DOHH2 (cell line): ENCODE measurements around the gene ZSCAN22.

ENCODE experiments used
- EZH2phosphoT487 ChIP-seq: fragments of 200-600 bp; sonication (generic); IDR thresholded peaks from 2 replicates; pipeline ENCODE4 v1.6.1; 2017; ENCODE audit warnings: borderline replicate concordance, mild to moderate bottlenecking, antibody characterized with exemption, low read length, moderate library complexity, mixed read lengths
- TF ChIP-seq, protein P1 (sequence below): fragments of 200-600 bp; sonication (generic); IDR thresholded peaks from one replicate; pipeline ENCODE4 v1.5.1; 2014; ENCODE audit warnings: antibody characterized with exemption, mild to moderate bottlenecking, low read depth, low read length; ENCODE audit not compliant: poor library complexity, severe bottlenecking

DNA sequence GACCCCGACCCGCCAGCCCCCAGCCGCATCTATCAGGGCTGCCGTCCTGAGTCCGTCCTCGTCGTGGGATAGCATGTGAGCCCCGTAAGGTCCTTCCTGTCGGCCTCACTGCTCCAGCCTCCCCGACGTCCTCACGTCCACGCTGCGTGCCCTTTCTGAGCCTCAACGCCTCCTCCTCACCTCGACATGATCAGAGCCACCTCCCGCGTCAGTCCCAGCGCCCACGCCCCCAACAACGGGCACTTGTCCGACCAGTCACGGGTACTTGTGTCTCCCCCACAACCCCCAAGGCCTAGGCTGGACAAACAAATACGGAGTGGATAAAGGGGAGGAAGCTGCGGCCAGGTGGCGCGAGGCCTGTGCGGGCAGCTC, 35.1 kb downstream of the ZSCAN22 start:
- TF ChIP-seq, protein P1, sequence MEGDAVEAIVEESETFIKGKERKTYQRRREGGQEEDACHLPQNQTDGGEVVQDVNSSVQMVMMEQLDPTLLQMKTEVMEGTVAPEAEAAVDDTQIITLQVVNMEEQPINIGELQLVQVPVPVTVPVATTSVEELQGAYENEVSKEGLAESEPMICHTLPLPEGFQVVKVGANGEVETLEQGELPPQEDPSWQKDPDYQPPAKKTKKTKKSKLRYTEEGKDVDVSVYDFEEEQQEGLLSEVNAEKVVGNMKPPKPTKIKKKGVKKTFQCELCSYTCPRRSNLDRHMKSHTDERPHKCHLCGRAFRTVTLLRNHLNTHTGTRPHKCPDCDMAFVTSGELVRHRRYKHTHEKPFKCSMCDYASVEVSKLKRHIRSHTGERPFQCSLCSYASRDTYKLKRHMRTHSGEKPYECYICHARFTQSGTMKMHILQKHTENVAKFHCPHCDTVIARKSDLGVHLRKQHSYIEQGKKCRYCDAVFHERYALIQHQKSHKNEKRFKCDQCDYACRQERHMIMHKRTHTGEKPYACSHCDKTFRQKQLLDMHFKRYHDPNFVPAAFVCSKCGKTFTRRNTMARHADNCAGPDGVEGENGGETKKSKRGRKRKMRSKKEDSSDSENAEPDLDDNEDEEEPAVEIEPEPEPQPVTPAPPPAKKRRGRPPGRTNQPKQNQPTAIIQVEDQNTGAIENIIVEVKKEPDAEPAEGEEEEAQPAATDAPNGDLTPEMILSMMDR: no peak
- TF ChIP-seq EZH2phosphoT487: no peak
